ENCODE data around the gene MAPK12. TPM values are rescaled to one million over a fixed set of nuclear protein-coding genes. Genes with fewer than 3 reads are reported as not detected.

Gene MAPK12
- total and polyA plus RNA-seq, 2 donors (not counting 3 experiments of a cell fraction or from before 2014, with no cell fraction given) = 72.3 to 86.8 TPM

DNA sequence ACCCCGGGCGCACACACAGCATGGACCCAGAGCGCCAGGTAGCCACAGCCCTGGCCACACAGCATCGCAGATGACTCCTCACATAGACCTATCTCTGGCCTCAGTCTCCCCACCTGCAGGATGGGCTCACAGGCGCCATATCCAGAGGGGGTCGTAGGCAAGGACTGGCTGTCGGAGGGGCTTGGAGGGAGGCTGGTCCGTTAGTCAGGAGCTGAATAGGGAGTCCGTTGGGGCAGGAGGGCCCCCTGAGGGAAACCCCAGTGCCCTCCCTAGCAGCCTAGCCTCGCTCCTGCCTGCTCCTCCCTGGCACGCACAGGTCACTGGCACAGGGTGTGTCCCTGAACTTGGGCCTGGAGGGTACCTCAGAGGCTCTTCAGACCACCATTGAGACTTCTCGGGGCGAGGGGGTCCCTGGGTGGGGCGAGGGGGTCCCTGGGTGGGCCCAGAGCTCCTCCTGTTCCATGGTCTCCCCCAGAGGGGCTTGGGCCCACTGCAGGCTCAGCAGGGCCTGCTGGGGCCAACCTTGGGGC lies 44.0 kb upstream of the MAPK12 start:
- H2AFZ ChIP-seq (ENCODE audit: low read depth, low read length) = no peak overlapping the region
- CTCF ChIA-PET = interaction anchor here (1.0 to 3.6 kb wide), 6 partner anchors 12 to 36 kb away, joined by 3 to 26 read pairs (median 10); no protein-coding TSS in a partner anchor
- H3K4me2 ChIP-seq (ENCODE audit: insufficient read depth, low read length) = peak overlapping the region; percentile 76
- H3K79me2 ChIP-seq (ENCODE audit: control insufficient read depth, insufficient read depth, low read length) = peaks cover 61% of the 10 kb centered on the region
- peak overlapping the region in 1 of 3 experiments; percentile 95 for H3K4me3 ChIP-seq (replicated peaks in 1 of 3; ENCODE audit: insufficient read depth in 1 of 3, low read depth in 1 of 3, low read length in 3 of 3)
- H3K9ac ChIP-seq (replicated peaks; ENCODE audit: extremely low read depth, insufficient read depth, low read length) = peak overlapping the region; percentile 0
- intact Hi-C loops (cut with micrococcal nuclease) = loop anchor here (5.0 kb wide), 1 partner anchor 37 kb away; the partner anchor contains the start of gene PPP6R2
- H3K36me3 ChIP-seq (ENCODE audit: control insufficient read depth in 2 of 2, extremely low read depth in 1 of 2, insufficient read depth in 2 of 2, low read length in 2 of 2) = peaks cover 0 to 6% of the 10 kb centered on the region in 2 experiments
- no peaks in the 10 kb centered on the region for H3K27me3 ChIP-seq (ENCODE audit: control insufficient read depth in 2 of 2, insufficient read depth in 2 of 2, low read length in 2 of 2)
- DNase-seq (ENCODE audit: low read depth, low spot score) (no peak), FAIRE-seq (no peak)
- H3K27ac ChIP-seq (ENCODE audit: insufficient read depth, low read depth, low read length) = peak overlapping the region; percentile 79
- POLR2A ChIA-PET = interaction anchor here (0.9 to 1.9 kb wide), 3 partner anchors 9 to 12 kb away, joined by 4 to 9 read pairs (median 8); no protein-coding TSS in a partner anchor
- no peaks in the 10 kb centered on the region for H3K9me3 ChIP-seq (replicated peaks; ENCODE audit: control insufficient read depth, insufficient read depth, low read length)
- no peak for TF ChIP-seq MYC (IDR thresholded peaks at IDR 0.05; ENCODE audit: low read depth, low read length)
- TF ChIP-seq, protein P1, sequence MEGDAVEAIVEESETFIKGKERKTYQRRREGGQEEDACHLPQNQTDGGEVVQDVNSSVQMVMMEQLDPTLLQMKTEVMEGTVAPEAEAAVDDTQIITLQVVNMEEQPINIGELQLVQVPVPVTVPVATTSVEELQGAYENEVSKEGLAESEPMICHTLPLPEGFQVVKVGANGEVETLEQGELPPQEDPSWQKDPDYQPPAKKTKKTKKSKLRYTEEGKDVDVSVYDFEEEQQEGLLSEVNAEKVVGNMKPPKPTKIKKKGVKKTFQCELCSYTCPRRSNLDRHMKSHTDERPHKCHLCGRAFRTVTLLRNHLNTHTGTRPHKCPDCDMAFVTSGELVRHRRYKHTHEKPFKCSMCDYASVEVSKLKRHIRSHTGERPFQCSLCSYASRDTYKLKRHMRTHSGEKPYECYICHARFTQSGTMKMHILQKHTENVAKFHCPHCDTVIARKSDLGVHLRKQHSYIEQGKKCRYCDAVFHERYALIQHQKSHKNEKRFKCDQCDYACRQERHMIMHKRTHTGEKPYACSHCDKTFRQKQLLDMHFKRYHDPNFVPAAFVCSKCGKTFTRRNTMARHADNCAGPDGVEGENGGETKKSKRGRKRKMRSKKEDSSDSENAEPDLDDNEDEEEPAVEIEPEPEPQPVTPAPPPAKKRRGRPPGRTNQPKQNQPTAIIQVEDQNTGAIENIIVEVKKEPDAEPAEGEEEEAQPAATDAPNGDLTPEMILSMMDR (IDR thresholded peaks at IDR 0.05; ENCODE audit: extremely low read depth in 1 of 2, insufficient read depth in 1 of 2, low read depth in 1 of 2, low read length in 2 of 2) = no peak
- no peak for TF ChIP-seq MAX (IDR thresholded peaks at IDR 0.05; ENCODE audit: insufficient read depth, insufficient read length)
- TF ChIP-seq POLR2AphosphoS5 (IDR thresholded peaks at IDR 0.05; ENCODE audit: insufficient read depth, low read depth, low read length) = no peak
- no peak for TF ChIP-seq JUN (IDR thresholded peaks at IDR 0.05; ENCODE audit: borderline replicate concordance, insufficient read depth, insufficient read length, low read depth)
- no peak for TF ChIP-seq GATA2 (IDR thresholded peaks at IDR 0.05; ENCODE audit: insufficient read depth, insufficient read length, low read depth, low read length)
- no peak for TF ChIP-seq EZH2 (IDR thresholded peaks at IDR 0.05; ENCODE audit: borderline replicate concordance, low read depth, low read length, severe bottlenecking)
- TF ChIP-seq POLR2A (IDR thresholded peaks at IDR 0.05; ENCODE audit: low read depth, low read length) = no peak
- no peak for TF ChIP-seq FOS (IDR thresholded peaks at IDR 0.05; ENCODE audit: borderline replicate concordance, insufficient read depth, low read length)
- H3K9me1 ChIP-seq (replicated peaks; ENCODE audit: control insufficient read depth, extremely low read depth, insufficient read depth, low read length) = no peaks in the 10 kb centered on the region
- no TSS peak for BruUV-seq (replicated peaks)
- no peaks in the 10 kb centered on the region for H4K20me1 ChIP-seq (replicated peaks; ENCODE audit: control insufficient read depth, extremely low read depth, insufficient read depth, low read length)
- dilution Hi-C loops (cut with MboI; ENCODE audit: extremely low pct_ligation_motif_present, low sequenced_read_pairs) = no loop called here
- peaks cover 27% of the 10 kb centered on the region for H3K4me1 ChIP-seq (ENCODE audit: control insufficient read depth, extremely low read depth, insufficient read depth, low read length)

Data from endothelial cell of umbilical vein (primary cell).